SKM-1 treated with dmso at 0.1 percent for 144 hours (cell line): Measurements from ENCODE around the gene HMGXB3.
"Not testable (repeated sequence)": the region's sequence is repeated elsewhere in the genome, so short reads cannot be mapped to it uniquely, and the experiment has no call there.

ENCODE experiments used
- DNase-seq: peaks from one replicate; lab custom pipeline; 2025; ENCODE audit not compliant: unreplicated experiment; lab: John Stamatoyannopoulos, UW

Gene HMGXB3

GRCh38 chr5:150021491-150022157, 21.1 kb downstream of the HMGXB3 start:
- no peak for DNase-seq

DNA sequence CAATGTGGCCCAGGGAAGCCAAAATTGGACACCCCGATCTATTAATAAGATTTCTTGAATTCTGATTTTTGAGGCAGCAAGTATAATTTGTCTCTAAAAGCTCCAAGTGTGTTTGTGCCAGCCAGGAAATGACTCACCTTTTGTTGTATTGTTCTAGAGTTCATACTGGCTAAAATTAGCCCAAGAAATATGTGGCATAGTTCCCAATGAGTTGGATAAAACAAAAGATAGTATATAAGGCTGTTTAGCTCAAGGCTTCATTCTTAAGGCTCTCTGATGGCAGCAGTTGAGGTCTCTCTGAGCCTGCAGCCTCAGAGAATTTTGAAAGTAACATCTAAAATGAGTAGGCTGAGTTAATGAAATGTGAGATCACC, 21.6 kb downstream of the HMGXB3 start:
- DNase-seq: no peak

GRCh38 chr5:150022681-150023080, 22.1 kb downstream of the HMGXB3 start:
- DNase-seq: no peak

DNA sequence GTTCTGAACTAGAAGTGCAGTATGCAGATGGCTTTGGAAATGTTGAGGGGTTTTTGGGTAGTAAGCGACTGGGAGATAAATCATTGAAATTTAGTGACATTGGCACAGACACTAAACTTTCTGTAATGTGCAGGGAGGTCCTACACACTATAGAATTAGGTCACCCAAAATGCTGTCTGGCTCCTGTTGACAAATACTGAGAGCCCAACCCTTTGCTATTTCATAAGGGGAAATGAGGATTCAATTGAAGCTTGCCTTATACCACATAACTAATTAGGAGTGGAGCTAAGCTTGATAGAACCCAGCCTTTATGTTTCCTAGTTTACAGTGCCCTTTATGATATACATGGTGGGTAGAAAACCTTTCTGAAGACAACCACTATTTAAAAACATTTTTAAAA, 22.6 kb downstream of the HMGXB3 start:
- DNase-seq: no peak

DNA sequence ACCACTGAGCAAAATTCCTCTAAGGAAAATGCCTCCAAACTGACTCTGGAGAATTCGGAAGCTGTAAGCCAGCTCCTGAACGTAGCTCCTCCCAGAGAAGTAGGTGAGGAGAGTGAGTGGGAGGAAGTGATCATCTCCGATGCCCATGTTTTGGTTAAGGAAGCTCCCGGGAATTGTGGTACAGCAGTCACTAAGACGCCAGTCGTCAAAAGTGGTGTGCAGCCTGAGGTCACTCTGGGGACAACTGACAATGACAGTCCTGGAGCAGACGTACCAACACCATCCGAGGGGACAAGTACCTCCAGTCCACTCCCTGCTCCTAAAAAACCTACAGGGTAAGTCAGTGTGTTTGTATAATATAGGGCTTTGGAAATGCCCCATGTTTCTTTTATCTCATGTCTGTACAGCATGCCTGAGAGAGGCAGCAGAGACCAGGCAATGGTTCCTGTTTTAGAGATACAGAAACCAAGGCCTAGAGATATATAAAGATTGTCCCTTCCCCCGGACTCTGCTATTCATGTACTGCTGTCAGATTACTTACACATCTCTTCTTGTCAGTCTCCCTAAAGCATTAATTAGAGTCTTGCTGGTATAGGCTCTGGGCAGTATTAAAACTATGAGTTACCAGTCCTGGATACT, 23.9 kb downstream of the HMGXB3 start:
- no peak for DNase-seq

- DNase-seq: no peak
Measured at GRCh38 chr5:150026682-150027172, 26.2 kb downstream of the HMGXB3 start.

DNA sequence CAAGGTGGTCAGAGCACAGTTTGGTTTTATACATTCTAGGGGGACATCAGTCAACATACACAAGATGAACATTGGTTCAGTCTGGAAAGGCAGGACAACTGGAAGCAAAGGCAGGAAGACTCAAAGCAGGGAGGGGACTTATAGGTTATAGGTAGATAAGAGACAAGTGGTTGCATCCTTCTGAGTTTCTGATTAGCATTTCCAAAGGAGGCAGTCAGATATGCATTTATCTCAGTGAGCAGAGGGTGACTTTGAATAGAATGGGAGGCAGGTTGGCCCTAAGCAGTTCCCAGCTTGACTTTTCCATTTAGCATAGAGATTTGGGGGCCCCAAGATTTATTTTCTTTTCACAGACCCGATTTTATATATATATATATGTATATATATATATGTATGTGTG, 27.5 kb downstream of the HMGXB3 start:
- DNase-seq: not testable (repeated sequence)

DNA sequence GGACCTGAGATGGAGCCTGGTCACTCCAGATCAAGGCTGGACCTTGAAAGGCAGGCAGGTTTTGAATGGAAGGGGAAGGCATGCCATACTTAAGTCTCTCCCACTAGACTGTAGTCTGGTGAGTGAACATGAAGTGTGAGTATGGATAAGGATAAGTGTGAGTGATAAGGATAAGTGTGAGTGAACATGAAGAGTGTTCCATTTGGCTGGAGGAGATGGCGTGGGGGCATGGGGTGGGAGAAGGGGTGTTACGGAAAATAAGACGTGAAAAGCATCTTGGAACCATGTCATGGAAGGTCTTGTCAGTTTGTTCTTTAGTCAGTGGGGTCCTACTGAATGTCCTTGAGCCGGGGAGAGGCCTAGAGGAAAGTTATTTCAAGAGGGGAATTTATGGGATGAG, 32.8 kb downstream of the HMGXB3 start:
- DNase-seq: no peak

GRCh38 chr5:150034662-150035061, 34.1 kb downstream of the HMGXB3 start:
- no peak for DNase-seq

DNA sequence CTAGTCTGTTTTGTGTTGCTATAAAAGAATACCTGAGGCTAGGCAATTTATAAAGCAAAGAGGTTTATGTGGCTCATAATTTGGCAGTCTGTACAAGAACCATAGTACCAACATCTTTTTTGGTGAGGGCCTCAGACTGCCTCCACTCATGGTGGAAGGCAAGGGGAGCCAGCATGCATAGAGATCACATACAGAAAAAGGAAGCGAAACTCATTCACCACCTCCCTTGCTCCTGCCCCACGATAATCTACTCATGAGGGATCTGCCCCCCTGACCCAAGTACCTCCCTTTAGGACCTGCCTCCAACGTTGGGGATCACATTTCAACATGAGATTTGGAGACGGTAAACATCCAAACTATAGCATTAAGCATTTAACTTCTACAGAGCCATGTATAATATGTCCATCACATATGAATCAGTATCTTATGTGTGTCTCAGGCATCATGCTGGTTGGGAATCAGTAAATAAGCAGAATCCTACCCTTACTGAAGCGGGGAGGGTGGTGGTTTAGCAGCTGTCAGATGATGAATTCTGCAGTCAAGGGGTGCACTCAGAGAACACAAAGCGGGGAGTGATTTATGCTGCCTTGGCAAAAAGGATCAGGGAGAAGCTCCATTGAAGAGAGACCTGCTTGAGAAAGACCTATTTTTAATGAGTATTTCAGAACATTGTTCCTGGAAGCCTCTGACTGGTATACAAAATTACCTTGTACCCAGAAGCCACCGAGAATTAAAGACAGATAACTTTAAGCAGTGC, 34.8 kb downstream of the HMGXB3 start:
- DNase-seq: peak; percentile 68

DNA sequence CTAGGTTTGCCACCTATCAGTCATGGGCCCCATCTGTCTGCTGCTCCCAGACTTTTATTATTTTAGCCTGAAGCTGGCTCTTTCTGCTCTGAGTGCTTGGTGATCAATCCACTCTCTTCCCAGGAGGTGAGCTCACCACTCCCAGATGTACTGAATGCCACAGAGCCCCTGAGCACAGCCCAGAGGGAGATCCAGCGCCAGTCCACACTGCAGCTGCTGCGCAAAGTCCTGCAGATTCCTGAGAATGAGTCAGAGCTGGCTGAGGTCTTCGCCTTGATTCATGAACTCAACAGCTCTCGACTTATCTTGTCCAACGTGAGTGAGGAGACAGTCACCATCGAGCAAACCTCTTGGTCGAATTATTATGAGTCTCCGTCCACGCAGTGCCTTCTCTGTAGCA, 36.0 kb downstream of the HMGXB3 start:
- no peak for DNase-seq

- no peak for DNase-seq
Measured at GRCh38 chr5:150038547-150038946, 38.0 kb downstream of the HMGXB3 start.

DNA sequence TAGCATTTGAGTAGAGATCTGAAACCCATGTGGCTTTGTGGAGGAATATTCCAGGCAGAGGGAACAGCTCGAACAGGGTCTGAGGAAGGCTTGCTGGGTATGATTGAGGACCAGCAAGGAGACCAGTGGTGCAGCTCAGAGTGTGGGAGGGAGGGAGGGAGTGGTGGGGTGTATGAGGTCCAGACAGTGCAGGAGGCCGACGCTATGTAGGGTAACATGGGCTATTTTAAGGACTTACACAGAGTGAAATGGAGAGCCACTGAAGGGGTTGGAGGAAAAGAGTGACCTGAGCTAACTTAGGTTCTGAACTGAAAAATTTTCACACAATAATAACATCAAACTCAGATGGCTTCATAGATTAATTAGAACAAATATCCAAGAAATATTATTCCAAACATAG, 41.9 kb downstream of the HMGXB3 start:
- DNase-seq: no peak

DNA sequence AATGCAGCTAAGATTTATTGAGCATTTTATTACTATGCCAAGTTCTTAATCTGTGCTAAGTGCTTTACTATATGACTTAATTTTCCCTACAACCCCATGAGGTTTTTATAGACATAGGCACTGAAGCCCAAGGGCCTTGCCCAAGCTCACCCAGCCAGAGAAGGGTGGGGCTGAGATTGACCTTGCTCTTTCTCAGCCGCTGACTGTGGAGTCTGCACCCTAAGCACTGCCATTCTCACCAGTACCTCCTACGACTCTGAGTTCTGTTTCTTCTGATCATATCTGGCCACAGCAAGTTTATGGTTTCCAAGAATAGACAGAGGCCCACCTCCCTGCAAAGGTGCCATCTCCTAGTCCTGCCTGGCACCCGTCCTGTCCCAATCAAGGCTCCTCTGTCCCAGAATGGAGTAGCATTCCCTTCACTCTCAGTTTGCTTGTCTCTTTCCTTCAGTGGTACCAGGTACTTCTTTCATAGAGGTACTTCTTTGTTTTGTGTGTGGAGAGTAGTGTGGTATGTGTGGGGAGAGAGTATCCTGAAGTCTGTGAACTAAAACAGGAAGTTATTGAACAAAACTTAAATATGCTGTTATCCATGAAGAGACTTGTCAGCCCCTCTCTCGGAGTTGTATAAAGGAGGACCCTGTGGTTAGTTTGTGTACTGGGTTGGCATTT, 43.3 kb downstream of the HMGXB3 start:
- DNase-seq: no peak

DNA sequence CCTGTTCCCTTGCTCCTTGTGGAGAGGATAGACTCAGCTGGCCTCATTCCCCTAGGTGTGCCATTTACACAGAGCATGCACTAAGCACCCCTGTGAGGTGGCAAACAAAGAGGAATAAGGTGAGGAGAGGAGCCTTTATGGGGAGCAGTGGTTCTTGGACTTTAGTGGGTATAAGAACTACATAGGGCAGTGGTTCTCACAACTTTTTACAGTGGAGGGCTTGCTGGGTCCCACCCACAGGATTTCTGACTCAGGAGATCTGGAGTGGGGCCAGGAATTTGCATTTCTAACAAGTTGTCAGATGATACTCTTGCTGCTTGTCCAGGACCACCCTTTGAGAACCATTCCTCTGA, 43.8 kb downstream of the HMGXB3 start:
- no peak for DNase-seq

DNA sequence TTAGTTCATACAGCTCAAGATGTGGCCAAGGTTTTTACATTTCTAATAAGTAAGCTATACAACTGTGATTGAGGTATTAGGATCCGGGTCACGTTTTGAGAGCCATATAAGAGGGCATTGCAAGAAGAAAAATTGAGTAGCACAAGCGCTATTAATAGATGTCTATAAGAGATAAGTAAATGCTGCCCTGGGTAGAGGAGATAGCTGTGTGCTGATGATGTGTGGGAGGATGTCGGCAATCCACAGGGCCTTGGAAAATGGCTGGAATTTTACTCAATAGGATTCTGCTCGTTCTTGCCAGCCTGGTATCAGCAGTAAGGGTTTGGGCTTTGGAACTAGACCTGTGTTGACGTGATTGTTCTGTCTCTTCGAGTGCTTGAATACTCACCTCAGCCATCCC, 44.2 kb downstream of the HMGXB3 start:
- no peak for DNase-seq

DNA sequence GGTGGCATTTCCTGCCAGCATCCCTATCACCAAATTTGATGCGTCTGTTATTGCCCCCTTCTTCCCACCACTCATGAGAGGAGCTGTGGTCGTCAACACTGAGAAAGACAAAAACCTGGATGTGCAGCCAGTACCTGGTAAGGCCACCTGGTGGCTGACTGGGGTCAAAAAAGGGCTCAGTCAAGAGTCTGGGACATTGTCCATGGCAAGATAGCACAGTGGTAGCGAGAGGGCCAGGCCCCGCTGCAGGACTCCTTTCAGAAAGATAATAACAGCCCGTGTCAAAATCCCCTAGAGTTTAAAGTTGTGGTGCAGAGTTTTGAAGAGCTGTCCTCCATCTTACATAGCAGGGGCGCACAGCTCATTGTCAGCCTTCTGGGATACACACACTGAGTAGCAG, 45.0 kb downstream of the HMGXB3 start:
- no peak for DNase-seq

DNA sequence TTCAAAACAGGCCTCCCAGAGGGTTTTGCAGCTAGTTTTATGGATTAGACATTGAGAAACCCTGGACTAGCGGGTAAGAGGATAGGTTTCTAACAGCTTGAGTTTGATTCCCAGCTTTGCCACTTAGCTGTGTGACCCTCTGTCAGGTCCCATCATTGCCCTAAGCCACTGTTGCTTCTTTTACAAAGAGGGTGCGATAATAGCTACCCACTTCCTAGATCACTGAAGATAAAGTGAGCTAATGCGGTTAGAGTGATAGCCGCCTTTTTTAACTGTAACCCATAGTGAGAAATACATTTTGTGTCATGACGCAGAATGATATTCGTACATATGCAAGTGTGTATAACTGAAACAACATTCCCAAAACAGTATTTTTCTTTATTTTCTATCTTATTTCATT, 45.5 kb downstream of the HMGXB3 start:
- DNase-seq: no peak

DNA sequence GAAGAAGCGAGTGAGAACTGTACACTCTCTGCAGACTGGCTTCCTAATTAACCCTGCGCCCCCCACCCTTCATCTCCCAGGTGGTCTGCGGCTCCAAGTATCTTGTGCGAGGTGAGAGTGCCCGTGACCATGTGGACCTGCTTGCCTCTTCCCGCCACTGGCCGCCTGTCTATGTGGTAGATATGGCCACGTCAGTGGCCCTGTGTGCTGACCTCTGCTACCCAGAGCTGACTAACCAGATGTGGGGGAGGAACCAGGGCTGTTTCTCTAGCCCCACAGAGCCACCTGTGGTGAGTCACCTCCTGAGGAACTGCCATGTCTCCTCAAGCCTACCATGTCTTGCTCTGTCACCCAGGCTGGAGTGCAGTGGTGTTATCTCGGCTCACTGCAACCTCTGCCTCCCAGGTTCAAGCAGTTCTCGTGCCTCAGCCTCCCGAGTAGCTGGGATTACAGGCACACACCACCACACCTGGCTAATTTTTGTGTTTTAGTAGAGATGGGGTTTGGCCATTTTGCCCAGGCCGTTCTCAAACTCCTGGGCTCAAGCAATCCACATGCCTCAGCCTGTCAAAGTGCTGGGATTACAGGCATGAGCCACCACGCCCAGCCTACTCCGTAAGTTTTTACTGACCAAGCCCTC, 49.8 kb downstream of the HMGXB3 start:
- not testable (repeated sequence) for DNase-seq

- DNase-seq: no peak
Measured at GRCh38 chr5:150051657-150052195, 51.2 kb downstream of the HMGXB3 start.
